Activated gamma-delta T cell treated with anti-CD3 and anti-CD28 coated beads, Interleukin-2, amount 50 U/mL, for 16 hours (primary cell): ENCODE measurements around the gene NAALADL2.

ENCODE experiments used
- DNase-seq: peaks from one replicate; pipeline ENCODE4 v3.0.0-alpha.2; 2020; ENCODE audit warnings: low read depth

Gene NAALADL2

DNA sequence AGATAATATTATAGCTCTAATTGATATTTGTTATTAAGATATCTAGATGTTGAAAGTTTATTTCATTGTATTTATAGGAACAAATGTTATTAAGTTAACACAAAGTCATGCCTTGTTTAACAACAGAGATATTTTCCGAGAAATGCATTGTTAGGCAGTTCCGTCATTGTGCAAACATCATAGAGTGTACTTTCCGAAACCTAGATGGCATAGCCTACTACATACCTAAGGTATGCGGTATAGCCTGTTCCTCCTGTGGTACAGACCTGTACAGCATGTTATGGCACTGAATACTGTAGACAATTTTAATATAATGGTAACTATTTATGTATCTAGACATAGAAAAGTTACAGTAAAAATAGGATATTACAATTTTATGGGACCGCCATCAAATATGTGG, 114.3 kb downstream of the NAALADL2 start:
- DNase-seq = no peak

DNA sequence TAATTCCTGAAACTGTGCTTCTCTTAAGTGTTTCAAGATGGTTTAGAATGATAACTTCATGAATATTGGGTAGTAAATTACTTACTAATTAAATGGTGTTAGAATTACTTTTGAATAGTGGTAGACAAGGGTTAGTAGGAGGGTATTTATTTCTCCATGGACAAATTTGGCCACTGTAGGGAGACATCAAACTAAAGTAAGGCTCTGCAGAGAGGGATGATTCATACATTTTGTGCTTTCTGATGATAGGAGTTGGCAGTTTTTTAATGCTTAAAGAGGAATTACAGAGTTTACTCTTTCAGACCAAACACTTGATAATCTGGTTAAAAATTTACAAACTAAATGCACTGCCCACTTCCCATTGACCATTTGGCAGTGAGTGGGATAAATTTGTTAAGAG, 127.6 kb downstream of the NAALADL2 start:
- no peak for DNase-seq

DNA sequence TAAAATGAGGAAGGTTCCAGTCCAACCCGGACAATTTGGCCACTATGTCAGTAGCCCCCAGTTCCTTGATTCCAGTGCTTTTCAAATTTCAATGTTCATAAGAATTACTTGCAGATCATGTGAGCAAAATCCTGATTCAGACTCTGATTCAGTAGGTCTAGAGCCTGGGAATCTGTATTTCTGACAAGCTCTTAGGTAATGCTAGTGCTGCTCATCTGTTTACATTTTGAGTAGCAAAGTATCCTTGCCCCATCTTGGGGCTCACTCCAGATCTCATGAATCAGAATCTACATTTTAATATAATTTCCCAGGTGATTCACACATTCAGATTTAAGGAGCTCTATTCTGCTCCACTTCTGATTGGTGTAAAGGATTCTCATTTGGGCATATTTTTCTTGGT, 142.0 kb downstream of the NAALADL2 start:
- DNase-seq = no peak

DNA sequence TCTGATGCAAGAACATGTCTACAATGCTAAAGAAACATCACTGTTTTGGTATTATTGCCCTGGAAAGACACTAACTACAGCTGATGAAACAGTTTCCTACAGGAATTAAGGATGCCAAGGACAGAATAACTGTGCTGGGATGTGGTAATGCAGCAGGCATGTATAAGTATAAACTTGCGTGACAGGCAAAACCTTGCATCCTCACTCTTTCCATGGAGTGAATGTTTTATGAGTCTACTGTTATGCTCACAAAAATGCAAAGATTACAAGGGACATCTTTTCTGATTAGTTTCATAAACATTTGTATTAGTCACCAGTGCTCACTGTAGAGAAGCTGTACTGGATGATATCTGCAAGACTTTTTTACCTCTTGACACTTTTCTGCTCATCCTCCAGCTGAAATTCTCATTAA, 143.6 kb downstream of the NAALADL2 start:
- no peak for DNase-seq

DNA sequence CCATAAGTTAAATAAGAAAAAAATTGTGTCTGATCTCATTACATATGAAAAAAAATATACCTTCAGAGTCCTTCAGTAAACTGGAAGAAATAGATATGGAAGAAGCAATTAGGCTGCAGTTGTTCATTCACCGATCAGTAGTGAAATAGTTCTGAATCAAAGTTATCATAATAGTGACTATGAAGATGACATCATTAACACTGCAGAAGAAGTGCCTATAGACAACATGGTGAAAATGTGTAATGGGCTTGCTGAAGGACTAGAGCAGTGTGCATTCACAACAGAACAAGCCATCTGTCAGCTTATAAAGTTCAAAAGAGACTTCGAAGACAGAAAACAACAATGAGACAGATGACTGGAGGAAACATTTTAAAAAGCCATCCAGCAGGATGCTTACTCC, 144.5 kb downstream of the NAALADL2 start:
- no peak for DNase-seq

DNA sequence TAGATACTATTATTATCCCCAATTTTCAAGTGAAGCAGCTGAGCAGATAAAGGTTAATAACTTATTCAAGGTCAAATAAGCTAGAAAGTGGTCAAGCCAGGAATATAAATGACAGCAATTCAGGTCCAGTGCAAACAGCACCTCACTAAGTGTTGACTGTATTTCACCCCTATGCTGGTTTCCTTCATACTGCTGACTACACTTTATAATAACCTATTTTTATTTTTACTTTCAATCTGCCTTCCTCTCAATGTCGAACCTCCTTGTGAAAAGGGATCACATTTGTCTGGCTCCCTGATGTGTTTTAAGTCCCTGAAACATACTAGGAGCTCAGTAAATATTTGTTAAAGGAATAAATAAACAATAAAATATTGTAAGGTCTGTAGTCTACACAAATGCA, 146.1 kb downstream of the NAALADL2 start:
- no peak for DNase-seq

DNA sequence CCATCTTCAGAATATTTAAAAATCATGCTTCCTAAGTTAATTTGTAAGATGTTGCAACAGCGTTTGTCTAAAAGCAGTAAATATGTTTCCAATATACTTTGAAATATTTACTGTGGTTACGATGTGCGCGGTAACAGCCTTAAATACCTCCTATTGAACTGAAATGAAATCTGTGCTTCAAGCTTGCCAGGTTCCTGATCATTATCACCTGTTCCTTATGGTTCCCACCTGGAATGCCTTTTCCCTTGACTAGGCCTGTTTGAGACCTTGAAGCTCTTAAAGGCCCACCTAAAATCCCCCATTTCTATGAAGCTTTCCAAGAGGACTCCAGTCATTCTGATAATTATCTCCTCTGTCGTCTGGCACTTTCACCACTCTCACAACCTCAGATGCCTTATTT, 146.7 kb downstream of the NAALADL2 start:
- no peak for DNase-seq

DNA sequence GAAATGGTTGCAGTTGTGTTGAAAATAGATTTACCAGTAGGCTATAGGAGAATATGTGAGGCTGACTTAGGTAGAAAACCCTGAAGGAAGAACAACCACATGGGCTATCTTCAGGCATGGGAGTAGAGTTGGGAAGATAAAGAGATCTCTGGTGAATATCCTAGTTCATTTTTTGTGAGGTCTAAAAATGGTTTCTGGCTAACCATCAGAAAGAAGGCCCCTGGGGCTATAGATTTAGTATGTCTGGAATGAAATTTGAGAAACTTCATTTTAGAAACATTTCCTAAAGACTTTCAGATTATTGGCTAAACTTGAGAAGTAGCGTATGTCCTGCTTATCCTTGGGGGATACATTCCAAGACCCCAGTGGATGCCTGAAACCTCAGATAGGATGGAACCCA, 148.2 kb downstream of the NAALADL2 start:
- DNase-seq = no peak

DNA sequence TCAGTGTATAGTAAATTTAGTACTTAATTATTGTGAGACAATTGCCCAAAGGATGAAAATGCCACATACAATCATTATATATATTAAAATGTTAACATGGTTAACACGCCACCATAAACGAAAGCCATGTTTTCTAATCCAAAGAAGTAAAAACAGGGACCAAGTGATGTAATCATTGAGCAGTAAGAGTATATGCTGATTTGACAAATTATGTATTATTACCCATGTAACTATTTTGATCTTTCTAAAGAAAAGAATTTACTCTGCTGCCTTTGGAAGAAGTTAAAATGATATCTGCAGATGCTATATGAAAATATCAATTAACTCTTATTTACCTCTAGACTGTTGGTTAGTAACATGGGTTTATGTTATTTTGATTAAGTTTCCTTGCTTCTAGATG, 150.2 kb downstream of the NAALADL2 start:
- DNase-seq = no peak

DNA sequence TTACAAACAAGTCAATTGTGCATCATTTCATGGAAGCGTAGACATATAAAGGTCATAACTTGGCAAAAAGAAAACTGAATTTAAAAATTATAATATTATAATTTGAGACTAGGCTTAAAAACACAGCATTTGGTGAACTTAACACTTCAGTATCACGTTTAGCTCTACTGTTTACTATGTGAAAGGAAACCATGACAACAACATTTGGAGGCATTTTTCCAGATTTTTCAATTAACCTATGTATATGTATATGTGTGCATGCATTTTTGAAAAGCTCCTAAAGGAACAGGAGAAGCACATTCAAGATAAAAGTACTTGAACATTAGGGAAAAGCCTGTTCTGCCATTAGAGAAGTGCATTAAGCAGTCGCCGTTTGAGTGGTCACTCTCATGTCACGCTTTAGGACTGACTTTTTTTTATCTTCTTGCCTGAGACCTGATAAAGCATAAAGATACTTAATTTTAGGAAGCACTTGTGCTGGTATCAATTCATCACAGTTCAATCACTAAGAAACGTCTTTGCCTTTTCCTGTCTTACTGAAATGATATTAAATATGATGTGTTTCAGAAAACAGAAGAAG, 156.0 kb downstream of the NAALADL2 start:
- no peak for DNase-seq

DNA sequence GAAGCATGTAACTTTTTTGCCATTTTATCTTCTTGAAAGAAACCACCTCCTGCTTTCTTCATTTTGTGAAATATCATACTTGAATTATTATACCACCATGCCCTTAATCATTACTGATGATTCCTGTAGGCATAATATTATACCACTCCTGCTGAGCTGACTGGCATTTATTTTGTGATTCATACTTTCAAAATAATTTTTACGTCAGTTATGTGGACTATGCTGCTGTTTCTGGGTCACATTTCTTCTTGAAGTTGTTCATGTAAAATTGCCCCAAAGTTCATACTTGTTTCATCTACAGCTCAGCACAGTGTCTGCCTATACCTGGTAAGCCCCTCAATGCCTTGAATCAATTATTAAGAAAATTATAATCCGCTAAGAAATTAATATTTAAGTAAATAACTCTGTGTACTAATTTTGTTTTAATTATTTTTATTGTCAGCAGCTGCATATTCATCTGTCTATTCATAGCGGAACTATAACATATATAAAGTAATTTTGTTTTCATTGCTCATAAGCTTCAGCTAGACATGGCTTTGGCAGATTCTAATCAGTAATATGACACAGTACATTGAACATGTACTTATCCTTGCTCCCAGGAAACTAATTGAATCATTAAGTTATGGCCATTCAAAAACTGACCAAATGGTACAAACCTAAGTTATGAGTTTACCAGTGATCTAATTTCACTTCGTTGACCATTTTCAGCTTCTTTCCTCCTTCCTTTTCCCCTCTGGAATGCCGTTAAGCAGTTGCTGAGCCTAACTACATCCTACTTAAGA, 160.0 kb downstream of the NAALADL2 start:
- no peak for DNase-seq

DNA sequence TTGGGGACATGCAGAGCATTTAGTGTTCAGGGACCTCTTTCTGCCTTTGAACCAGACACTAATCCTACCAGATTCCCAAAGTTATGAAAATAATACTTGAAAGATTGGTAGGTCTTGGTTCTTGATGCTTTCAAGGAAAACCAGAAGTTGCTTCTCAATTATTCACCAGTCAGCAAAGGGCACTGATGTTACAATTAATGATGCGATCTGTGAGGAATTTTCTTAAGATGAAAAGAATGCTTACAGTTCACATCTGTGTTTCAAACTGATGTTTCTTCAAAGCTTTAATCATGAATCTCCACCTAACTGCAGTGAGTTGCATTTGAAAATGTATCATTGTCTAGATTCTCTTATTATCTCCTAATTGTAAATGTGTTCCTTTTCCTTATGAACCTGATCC, 161.0 kb downstream of the NAALADL2 start:
- DNase-seq = no peak

DNA sequence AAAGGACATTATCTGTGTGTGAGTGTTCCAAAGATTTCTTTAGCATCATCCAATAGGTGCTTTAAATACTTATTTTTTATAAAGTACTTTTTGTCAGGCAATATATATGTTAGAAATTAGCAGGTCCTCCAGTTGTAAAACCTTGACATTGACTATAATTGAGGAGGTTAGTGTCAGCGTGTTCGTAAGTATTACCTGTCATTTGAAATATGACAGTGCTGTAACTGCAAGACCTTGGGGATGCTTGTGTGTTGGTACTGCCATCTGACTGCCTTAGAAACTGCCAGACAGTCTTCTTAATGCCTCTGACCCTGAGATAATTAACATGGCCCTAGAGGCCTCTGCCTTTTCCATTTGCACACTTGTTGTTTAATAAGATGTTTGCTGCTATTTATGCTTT, 170.7 kb downstream of the NAALADL2 start:
- no peak for DNase-seq

DNA sequence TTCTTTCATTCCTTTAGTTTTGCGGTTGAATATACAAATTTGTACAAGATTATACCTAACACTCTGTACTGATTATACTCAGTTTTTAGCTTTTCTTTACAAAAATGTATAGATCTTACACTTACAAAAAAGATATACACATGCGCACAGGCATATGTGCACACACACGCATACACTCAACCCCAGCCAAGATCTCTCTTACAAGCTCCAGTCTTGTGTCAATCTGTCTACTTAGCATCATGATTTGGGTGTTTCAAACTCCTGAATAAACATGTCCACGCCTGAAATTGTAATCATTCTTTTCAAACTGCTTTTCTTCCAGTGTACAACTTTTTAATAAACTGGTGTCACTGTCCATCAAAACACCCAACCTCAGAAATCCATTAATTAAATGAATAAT, 180.7 kb downstream of the NAALADL2 start:
- no peak for DNase-seq

DNA sequence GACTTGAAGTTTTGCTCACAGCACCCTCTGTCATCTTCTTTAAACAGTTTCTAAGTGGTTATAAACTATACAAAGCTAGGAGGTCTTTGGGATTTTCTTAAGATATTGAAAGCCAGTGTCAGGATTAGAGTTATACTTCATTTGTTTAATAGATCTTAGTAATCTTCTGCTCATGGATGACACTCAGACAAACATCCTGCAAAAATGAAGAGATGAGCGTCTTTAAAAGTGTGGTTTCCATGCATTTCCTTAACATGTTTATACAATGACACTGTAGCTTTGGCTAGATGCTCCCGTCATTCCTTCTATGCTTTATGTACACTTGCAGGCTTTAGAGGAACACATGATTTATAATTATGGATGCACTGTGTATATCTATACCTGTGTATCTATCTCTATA, 182.2 kb downstream of the NAALADL2 start:
- DNase-seq = no peak

DNA sequence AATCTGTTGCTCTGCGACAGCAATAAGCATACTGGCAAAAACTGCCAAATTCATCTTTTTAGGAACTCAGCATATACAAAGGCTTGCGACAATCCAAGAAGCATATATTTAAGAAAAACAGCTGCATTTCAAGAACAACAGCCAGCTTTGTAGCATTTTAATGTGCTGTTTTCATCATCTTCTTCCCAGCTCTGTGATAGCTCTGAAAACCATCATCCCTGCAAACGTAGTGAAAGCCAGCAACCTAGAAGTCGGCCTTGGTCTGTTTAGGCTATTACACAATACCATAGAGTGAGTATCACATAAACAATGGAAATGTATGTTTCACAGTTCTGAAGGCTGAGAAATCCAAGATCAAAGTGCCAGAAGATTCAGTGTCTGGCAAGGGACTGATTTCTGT, 187.5 kb downstream of the NAALADL2 start:
- DNase-seq = no peak

DNA sequence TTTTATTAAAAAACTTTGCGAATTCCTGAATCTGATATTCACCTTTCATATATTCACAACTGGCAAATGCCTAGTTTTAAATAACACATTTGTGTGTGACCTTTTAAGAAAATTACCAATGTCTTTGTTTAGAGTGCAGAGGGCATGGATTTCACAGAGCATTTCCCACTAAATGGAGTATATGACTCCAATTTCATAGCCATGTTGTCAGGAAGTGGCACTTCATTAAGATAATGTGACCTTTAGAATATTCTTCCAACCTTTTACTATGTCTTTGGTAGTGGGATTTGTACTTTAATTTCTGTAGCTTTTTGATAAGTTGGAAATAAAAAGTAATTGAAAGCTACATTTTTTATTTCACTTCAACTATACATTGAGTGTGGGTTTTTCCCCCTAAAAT, 188.7 kb downstream of the NAALADL2 start:
- DNase-seq = no peak

DNA sequence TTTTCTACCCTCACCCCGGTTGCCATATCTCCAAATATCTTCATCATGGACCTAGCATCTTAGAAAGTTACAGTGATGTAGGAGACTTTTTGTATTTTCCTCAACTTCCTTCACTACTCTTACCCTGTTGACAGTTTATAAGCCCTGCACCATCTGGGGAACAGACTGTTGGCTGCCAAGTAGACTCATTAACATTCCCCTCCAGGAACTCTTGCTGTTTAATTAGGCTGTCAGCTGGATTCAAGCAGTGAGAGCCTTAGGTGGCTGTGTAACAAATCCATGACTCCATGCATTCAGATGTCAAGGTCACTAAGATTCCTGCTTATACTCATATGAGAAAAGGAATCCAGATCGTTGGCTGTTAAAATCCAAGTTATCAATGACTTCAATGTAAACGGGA, 198.3 kb downstream of the NAALADL2 start:
- no peak for DNase-seq

DNA sequence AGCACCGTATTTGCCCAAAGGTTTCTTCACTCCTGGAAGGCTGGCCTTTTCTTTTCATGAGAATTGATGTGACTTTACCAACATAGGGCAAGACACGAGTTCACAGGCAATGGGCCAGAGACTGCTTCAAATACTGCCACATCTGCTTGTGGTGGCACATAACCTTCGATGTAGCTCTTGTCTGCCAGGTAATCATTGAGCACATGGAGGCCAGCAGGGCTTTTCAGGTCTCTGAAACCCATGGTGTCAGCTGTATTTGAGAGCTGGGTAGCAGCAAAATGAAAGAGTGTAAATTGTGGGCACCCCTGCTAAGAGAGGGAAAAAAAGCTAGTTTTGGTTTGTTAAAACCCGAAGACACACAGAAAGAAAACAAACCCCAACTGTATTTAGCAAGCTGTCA, 200.7 kb downstream of the NAALADL2 start:
- DNase-seq = no peak

DNA sequence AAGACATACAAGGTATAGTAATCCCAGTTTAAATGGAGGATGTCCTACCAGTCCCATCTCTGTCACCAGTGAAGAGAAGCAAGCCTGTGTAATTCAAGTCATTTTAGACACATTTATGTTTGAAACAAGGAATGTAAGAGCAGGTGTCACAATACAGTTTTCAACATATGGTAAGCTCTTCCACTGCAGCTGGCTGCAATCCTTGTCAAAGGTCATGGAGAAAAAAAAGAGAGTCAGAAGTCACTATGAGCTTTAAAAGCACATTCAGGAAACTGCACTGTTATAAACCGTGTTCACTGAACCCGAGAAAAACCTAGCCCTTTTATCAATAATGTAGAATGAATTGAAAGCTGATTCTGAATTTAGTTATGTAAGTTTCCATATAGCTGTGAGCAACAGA, 206.4 kb downstream of the NAALADL2 start:
- DNase-seq = no peak

DNA sequence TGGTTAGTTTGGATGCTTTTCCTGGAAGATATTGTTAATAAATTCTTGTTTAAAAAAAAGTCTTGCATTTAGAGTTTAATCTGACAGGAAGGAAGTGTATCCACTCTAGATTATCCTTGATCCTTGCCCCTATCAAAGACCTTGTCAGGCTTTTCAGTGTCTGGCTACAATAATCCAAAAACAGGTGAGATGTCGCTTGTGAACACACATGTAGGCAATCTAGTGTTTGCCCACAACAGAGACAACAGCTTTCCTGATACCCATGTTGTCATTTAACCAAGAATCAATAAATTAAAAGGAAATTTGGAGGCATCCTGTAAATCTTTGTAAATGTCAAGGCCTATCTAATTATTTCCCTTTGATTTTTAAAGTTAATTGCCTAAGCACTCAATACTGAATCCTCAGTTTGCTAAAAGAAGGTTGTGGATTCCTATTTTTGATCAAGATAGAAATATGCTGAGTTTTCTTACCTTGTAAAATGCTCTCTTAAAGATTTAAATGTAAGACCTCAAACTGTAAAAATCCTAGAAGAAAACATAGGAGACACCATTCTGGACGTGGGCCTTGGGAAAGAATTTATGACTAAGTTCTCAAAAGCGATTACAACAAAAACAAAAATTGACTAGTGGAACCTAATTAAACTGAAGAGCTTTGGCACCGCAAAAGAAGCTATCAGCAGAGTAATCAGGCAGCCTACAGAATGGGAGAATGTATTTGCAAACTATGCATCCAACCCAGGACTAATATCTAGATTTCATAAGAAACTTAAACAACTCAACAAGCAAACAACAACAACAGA, 207.7 kb downstream of the NAALADL2 start:
- no peak for DNase-seq

DNA sequence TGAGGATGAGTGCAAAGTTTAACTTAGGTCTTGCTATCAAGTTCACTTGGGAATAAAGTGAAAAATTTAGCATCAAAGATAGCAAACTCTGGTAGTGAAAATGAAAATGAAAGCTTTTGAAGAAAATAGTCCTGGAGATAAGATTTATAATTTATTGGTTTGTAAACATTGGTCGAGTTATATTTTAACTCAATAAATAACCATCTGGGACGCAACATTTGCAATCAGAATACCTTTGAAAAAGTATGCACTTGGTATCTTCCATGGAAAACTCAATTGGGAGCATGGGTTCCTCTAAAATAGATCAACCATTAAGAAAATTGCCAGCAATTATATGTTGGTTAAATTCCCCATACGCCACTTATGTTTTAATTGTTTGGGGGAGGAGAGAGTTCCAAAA, 209.5 kb downstream of the NAALADL2 start:
- no peak for DNase-seq

DNA sequence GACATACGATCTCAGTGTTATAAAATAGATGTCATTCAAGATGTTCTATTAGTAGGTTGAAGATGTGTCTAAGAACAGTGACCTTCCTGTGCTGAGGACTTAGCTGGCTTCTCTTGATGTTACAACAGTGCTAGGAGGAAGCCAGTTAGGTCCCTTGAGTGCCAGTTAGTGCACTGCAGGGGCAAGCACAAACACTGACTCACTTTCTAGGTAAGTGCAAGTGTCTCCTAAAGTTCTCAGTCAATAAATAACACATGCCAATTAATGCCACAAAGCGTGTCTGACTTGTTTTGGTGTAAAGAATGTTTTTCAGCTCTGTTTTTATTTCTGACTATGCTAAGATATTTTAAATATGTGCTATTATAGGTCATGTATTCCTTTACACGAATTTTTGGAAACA, 211.8 kb downstream of the NAALADL2 start:
- no peak for DNase-seq
